K562 (cell line): ENCODE results near the gene CABP4. TPM values are rescaled to one million over a fixed set of nuclear protein-coding genes. Genes with fewer than 3 reads are reported as not detected.

Experiments used
- CBX8 ChIP-seq: fragments of 200-600 bp; sonication (generic); IDR thresholded peaks from 2 replicates; pipeline ENCODE4 v1.6.1; 2012; ENCODE audit warnings: borderline replicate concordance, mixed run types, low read depth, mild to moderate bottlenecking, moderate library complexity, mixed read lengths, low read length, control low read depth, inconsistent platforms; ENCODE audit not compliant: poor library complexity, severe bottlenecking; ENCODE audit errors: extremely low read depth
- MBD2 ChIP-seq: sonication (generic); IDR thresholded peaks from 2 replicates; pipeline ENCODE4 v1.6.1; 2016; ENCODE audit warnings: low read depth, borderline replicate concordance
- MTA3 ChIP-seq: fragments of 450-650 bp; formaldehyde crosslinking; IDR thresholded peaks from 2 replicates; pipeline ENCODE4 v1.6.1; 2017; ENCODE audit warnings: mild to moderate bottlenecking, borderline replicate concordance
- NR2C2 ChIP-seq, 2 experiments: fragments of 200-800 bp in 1 of 2; sonication (Bioruptor generic) in 1 of 2; sonication (generic) in 1 of 2; formaldehyde crosslinking in 1 of 2; IDR thresholded peaks; 2 replicates each; pipeline versions ENCODE4 v1.6.1 to v1.8.0; 2016 to 2022; ENCODE audit warnings: mild to moderate bottlenecking in 1 of 2, missing compliant biosample characterization in 1 of 2, missing genetic modification characterization in 1 of 2, missing genetic modification reagents in 1 of 2
- SMAD4 ChIP-seq: fragments of 250-450 bp; sonication (Bioruptor Pico); conservative IDR thresholded peaks from 2 replicates; pipeline ENCODE4 v1.8.0; 2021; ENCODE audit warnings: inconsistent platforms, mild to moderate bottlenecking, moderate library complexity
- TOE1 ChIP-seq, 2 experiments: fragments of 450-650 bp in 1 of 2; sonication (generic) in 1 of 2; formaldehyde crosslinking in 1 of 2; IDR thresholded peaks; 2 replicates each; pipeline versions ENCODE4 v1.7.1 to v1.8.0; 2016 to 2022; ENCODE audit warnings: borderline replicate concordance in 2 of 2, mild to moderate bottlenecking in 2 of 2, antibody characterized with exemption in 1 of 2, inconsistent platforms in 1 of 2, low read depth in 1 of 2, missing genetic modification reagents in 1 of 2, moderate library complexity in 1 of 2
- ZFP36 ChIP-seq: fragments of 150-350 bp; IDR thresholded peaks from 2 replicates; pipeline ENCODE4 v1.6.1; 2018; ENCODE audit warnings: low read length, low read depth; ENCODE audit not compliant: partially characterized antibody
- ZMIZ1 ChIP-seq, 2 experiments: fragments of 150-350 bp in 1 of 2; IDR thresholded peaks; 2 replicates each; pipeline ENCODE4 v1.6.1; 2012 to 2016; ENCODE audit warnings: low read depth in 2 of 2, low read length in 2 of 2, mild to moderate bottlenecking in 1 of 2, moderate library complexity in 1 of 2
- ZNF174 ChIP-seq: fragments of 250-450 bp; sonication (Bioruptor Pico); IDR thresholded peaks from 2 replicates; pipeline ENCODE4 v1.4.0; 2020; ENCODE audit warnings: mild to moderate bottlenecking
- ZNF224 ChIP-seq: sonication (generic); formaldehyde crosslinking; IDR thresholded peaks from 2 replicates; pipeline ENCODE4 v1.8.0; 2022; ENCODE audit warnings: mild to moderate bottlenecking, missing genetic modification reagents
- polyA plus RNA-seq, 8 experiments: library from polyadenylated mRNA; depleted of rRNA in 4 of 8; stranded (reverse) in 5 of 8; unstranded in 3 of 8; fragments of >200 nt; fragmentation: Nextera tagmentation in 2 of 8; fragmentation: Illumina TruSeq in 1 of 8; extraction: Ambion mirVana in 2 of 8; extraction: Trizol in 1 of 8; gene quantifications; 2 replicates each; pipeline versions ENCODE4 v1.2.1 to v1.2.3, GENCODE V29; 2011 to 2014; ENCODE audit warnings: inconsistent platforms in 1 of 8, missing spikeins in 1 of 8
- total RNA-seq, 7 experiments: library from RNA; depleted of rRNA in 6 of 7; stranded (reverse); fragments of >200 nt in 6 of 7; fragmentation: Illumina TruSeq in 2 of 7; extraction: Trizol in 2 of 7; gene quantifications; 2 replicates each; pipeline versions ENCODE4 v1.2.1 to v1.2.3, GENCODE V29; 2011 to 2021; ENCODE audit warnings: low replicate concordance in 1 of 7
- TF ChIP-seq, protein P1 (sequence below): IDR thresholded peaks from 2 replicates; pipeline ENCODE4 v1.6.1; 2014; ENCODE audit warnings: antibody characterized with exemption
- TF ChIP-seq, protein P2 (sequence below), 2 experiments: fragments of 200-800 bp in 1 of 2; sonication (Bioruptor generic) in 1 of 2; sonication (generic) in 1 of 2; formaldehyde crosslinking in 1 of 2; IDR thresholded peaks in 1 of 2; conservative IDR thresholded peaks in 1 of 2; 2 replicates each; pipeline versions ENCODE4 v1.5.0 to v1.6.1; 2016 to 2020; ENCODE audit warnings: missing compliant biosample characterization in 1 of 2, missing genetic modification characterization in 1 of 2, missing genetic modification reagents in 1 of 2

The CABP4 gene
- total and polyA plus RNA-seq, 9 of the 15 experiments (the other 6 are each of a cell fraction or from before 2014, with no cell fraction given): 0.11 TPM; not detected in 8

- TF ChIP-seq ZMIZ1 (IDR thresholded peaks at IDR 0.05; ENCODE audit: low read depth in 2 of 2, low read length in 2 of 2) (peak; percentile 24 to 91; a peak in 2 of 4 replicates), ZNF224 (CRISPR knock-in tag) (no peak), NR2C2 (CRISPR knock-in tag; IDR thresholded peaks at IDR 0.05) (no peak), NR2C2 (tag; IDR thresholded peaks at IDR 0.05) (0 out of 2 replicates have a peak, but pooled peaks have one; percentile 35), TOE1 (IDR thresholded peaks at IDR 0.05; ENCODE audit: borderline replicate concordance) (peak; percentile 81), TOE1 (CRISPR knock-in tag; IDR thresholded peaks at IDR 0.05; ENCODE audit: borderline replicate concordance, low read depth) (no peak), ZNF174 (no peak), ZFP36 (no peak), MBD2 (peak; percentile 50; the same call in 1 of the 2 replicates), CBX8 (no peak), MTA3 (peak; percentile 72; the same call in 1 of the 2 replicates), SMAD4 (CRISPR knock-in tag) (peak; percentile 82)
- TF ChIP-seq, protein P1, sequence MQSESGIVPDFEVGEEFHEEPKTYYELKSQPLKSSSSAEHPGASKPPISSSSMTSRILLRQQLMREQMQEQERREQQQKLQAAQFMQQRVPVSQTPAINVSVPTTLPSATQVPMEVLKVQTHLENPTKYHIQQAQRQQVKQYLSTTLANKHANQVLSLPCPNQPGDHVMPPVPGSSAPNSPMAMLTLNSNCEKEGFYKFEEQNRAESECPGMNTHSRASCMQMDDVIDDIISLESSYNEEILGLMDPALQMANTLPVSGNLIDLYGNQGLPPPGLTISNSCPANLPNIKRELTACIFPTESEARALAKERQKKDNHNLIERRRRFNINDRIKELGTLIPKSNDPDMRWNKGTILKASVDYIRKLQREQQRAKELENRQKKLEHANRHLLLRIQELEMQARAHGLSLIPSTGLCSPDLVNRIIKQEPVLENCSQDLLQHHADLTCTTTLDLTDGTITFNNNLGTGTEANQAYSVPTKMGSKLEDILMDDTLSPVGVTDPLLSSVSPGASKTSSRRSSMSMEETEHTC: no peak
- TF ChIP-seq, protein P2, sequence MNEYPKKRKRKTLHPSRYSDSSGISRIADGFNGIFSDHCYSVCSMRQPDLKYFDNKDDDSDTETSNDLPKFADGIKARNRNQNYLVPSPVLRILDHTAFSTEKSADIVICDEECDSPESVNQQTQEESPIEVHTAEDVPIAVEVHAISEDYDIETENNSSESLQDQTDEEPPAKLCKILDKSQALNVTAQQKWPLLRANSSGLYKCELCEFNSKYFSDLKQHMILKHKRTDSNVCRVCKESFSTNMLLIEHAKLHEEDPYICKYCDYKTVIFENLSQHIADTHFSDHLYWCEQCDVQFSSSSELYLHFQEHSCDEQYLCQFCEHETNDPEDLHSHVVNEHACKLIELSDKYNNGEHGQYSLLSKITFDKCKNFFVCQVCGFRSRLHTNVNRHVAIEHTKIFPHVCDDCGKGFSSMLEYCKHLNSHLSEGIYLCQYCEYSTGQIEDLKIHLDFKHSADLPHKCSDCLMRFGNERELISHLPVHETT (CRISPR knock-in tag; conservative IDR thresholded peaks at IDR 0.05 in 1 of 2, IDR thresholded peaks at IDR 0.05 in 1 of 2): peak in 1 of 2 experiments; percentile 80; a peak in 2 of 4 replicates
Observed at GRCh38 chr11:67468759-67469507, 13.8 kb downstream of the CABP4 start, which contains the start of gene TMEM134 (continued).
